HL-60 (cell line): ENCODE data around the gene ZNF837.

Experiments
- DNase-seq, 2 experiments: peaks; one replicate each; pipeline ENCODE4 v3.0.0-alpha.2; 2010 to 2020; ENCODE audit warnings: low read depth in 1 of 2, low spot score in 1 of 2
- H3K27ac ChIP-seq: fragments of 250-450 bp; sonication (Bioruptor Pico); replicated peaks from 2 replicates; pipeline ENCODE4 v1.5.1; 2020; ENCODE audit warnings: mild to moderate bottlenecking, moderate library complexity
- H3K27me3 ChIP-seq: fragments of 250-450 bp; sonication (Bioruptor Pico); 2 replicates; pipeline ENCODE4 v1.5.1; 2021; ENCODE audit warnings: mild to moderate bottlenecking, moderate library complexity; ENCODE audit not compliant: insufficient read depth, poor library complexity, severe bottlenecking
- H3K4me3 ChIP-seq: replicated peaks from 2 replicates; pipeline ENCODE4 v1.5.1; 2011; ENCODE audit warnings: mild to moderate bottlenecking, control low read depth, low read length; ENCODE audit not compliant: insufficient read depth
- CTCF ChIP-seq: IDR thresholded peaks from one replicate; pipeline ENCODE4 v1.5.1; 2011; ENCODE audit warnings: low read length, control low read depth, inconsistent platforms; ENCODE audit not compliant: insufficient read depth
- GABPA ChIP-seq: IDR thresholded peaks from 2 replicates; pipeline ENCODE4 v1.6.1; 2012; ENCODE audit warnings: low read depth
- POLR2AphosphoS5 ChIP-seq: IDR thresholded peaks from 2 replicates; pipeline ENCODE4 v1.6.1; 2012; ENCODE audit warnings: low read depth
- REST ChIP-seq: IDR thresholded peaks from 2 replicates; pipeline ENCODE4 v1.6.1; 2012; ENCODE audit warnings: low read depth; ENCODE audit not compliant: insufficient replicate concordance
- SPI1 ChIP-seq: IDR thresholded peaks from 2 replicates; pipeline ENCODE4 v1.6.1; 2012; ENCODE audit warnings: low read depth, mild to moderate bottlenecking, borderline replicate concordance

Gene ZNF837

GRCh38 chr19:58366585-58367430 is 14.0 kb downstream of the ZNF837 start:
- TF ChIP-seq REST (no peak), SPI1 (no peak), CTCF (no peak), POLR2AphosphoS5 (no peak), GABPA (no peak)
- H3K4me3 ChIP-seq: no peak overlapping the region
- no peak for DNase-seq
- H3K27me3 ChIP-seq: no peaks in the 10 kb centered on the region
- no peak overlapping the region for H3K27ac ChIP-seq

GRCh38 chr19:58364146-58364545 is 16.7 kb downstream of the ZNF837 start:
- TF ChIP-seq SPI1: peak; percentile 97
- TF ChIP-seq CTCF: no peak
- peak; percentile 69; the same call in 1 of the 2 replicates for TF ChIP-seq POLR2AphosphoS5
- TF ChIP-seq REST: no peak
- no peak for TF ChIP-seq GABPA
- no peaks in the 10 kb centered on the region for H3K27me3 ChIP-seq
- no peak overlapping the region for H3K4me3 ChIP-seq
- DNase-seq: peak in 1 of 2 experiments; percentile 84
- H3K27ac ChIP-seq: peak overlapping the region; percentile 42

- Histone ChIP-seq H3K27me3 (no peaks in the 10 kb centered on the region), H3K4me3 (peak within 1 kb of the TSS; percentile 71), H3K27ac (peak within 1 kb of the TSS; percentile 91)
- DNase-seq: peak; percentile 94 to 97
- peak; percentile 90 for TF ChIP-seq GABPA
- TF ChIP-seq CTCF: no peak
- peak; percentile 73 for TF ChIP-seq REST
- peak; percentile 82 for TF ChIP-seq POLR2AphosphoS5
- TF ChIP-seq SPI1: no peak
Measured at GRCh38 chr19:58362272-58362994, 18.4 kb downstream of the ZNF837 start, which contains the start of gene ZNF497. ZNF497 (minus strand) TSS chr19:58362751; CDS start chr19:58357635, 5,116 bp downstream.
